Suprapubic skin (tissue), 4 donors: ENCODE results near the gene KIF25. TPM values are rescaled to one million over a fixed set of nuclear protein-coding genes. Genes with fewer than 3 reads are reported as not detected.
"Not testable (repeated sequence)": the region's sequence is repeated elsewhere in the genome, so short reads cannot be mapped to it uniquely, and the experiment has no call there.

Source experiments
- DNase-seq, 2 donors: peaks; one replicate each; pipeline ENCODE4 v3.0.0-alpha.2; 2019; ENCODE audit warnings: low spot score in 2 of 2
- H3K27ac ChIP-seq: fragments of 200-600 bp; sonication (generic); one replicate; pipeline ENCODE4 v1.5.1; 2019
- H3K27me3 ChIP-seq: fragments of 200-600 bp; sonication (generic); one replicate; pipeline ENCODE4 v1.5.1; 2019
- H3K36me3 ChIP-seq: fragments of 200-600 bp; sonication (generic); one replicate; pipeline ENCODE4 v1.5.1; 2019
- H3K4me1 ChIP-seq: fragments of 200-600 bp; sonication (generic); one replicate; pipeline ENCODE4 v1.5.1; 2019
- H3K4me3 ChIP-seq: fragments of 200-600 bp; sonication (generic); one replicate; pipeline ENCODE4 v1.5.1; 2019; ENCODE audit warnings: mild to moderate bottlenecking
- H3K9me3 ChIP-seq: fragments of 200-600 bp; sonication (generic); one replicate; pipeline ENCODE4 v1.5.1; 2019
- EP300 ChIP-seq: sonication (generic); formaldehyde crosslinking; IDR thresholded peaks from one replicate; pipeline ENCODE4 v1.6.1; 2017; ENCODE audit warnings: antibody characterized with exemption
- POLR2A ChIP-seq, 2 donors: fragments of 450-650 bp; IDR thresholded peaks; one replicate each; pipeline ENCODE4 v1.6.1; 2017; ENCODE audit warnings: antibody characterized with exemption in 2 of 2, mild to moderate bottlenecking in 2 of 2, moderate library complexity in 2 of 2
- POLR2AphosphoS5 ChIP-seq, 3 donors: sonication (generic); formaldehyde crosslinking; IDR thresholded peaks; one replicate each; pipeline ENCODE4 v1.6.1; 2017; ENCODE audit warnings: antibody characterized with exemption in 3 of 3
- WGBS: methylation state at CpG from one replicate; pipeline ENCODE4 v1.1.5; 2018; 5-methylcytosine and 5-hydroxymethylcytosine counted together
- total RNA-seq, 4 donors: library from RNA; depleted of rRNA; stranded (reverse); fragments of >200 nt; gene quantifications; one replicate each; pipeline ENCODE4 v1.1.0, GENCODE V29; 2016
- TF ChIP-seq, protein P1 (sequence below), 2 donors: fragments of 200-600 bp in 1 of 2; fragments of 450-650 bp in 1 of 2; sonication (generic) in 1 of 2; IDR thresholded peaks; one replicate each; pipeline ENCODE4 v1.5.1; 2016 to 2019; ENCODE audit warnings: antibody characterized with exemption in 2 of 2, mild to moderate bottlenecking in 1 of 2, moderate library complexity in 1 of 2

The KIF25 gene
- total RNA-seq, 4 donors from 2014 or later: 0.76 TPM; not detected in 3

DNA sequence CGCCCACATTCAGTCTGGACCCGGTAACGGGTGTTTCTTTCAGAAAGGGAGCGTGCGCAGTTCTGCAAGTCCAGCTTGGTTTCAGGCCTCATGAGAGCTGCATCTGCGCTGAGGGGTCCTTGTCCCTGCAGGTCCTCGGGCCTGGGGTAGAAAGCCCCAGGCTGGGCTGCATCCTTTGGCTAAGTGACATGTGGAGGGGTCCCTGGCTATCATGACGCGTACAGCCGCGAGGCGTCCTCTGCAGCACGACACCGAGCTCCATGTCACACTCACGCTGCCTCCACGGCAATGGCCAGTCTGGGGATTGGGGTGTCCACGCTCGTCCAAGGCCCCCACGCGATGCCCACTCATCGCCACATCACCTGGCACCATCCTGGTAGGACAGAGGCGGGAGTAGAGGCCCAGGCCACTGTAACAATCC lies 1.7 kb upstream of the KIF25 start:
- H3K9me3 ChIP-seq: no peaks in the 10 kb centered on the region
- 96% methylated on average over 5 of the region's 22 CpGs for WGBS
- no peak overlapping the region for H3K27ac ChIP-seq
- H3K27me3 ChIP-seq: peaks cover 12% of the 10 kb centered on the region
- DNase-seq: no peak
- TF ChIP-seq EP300 (no peak), POLR2A (IDR thresholded peaks at IDR 0.05) (no peak), POLR2AphosphoS5 (IDR thresholded peaks at IDR 0.05) (no peak)
- TF ChIP-seq, protein P1, sequence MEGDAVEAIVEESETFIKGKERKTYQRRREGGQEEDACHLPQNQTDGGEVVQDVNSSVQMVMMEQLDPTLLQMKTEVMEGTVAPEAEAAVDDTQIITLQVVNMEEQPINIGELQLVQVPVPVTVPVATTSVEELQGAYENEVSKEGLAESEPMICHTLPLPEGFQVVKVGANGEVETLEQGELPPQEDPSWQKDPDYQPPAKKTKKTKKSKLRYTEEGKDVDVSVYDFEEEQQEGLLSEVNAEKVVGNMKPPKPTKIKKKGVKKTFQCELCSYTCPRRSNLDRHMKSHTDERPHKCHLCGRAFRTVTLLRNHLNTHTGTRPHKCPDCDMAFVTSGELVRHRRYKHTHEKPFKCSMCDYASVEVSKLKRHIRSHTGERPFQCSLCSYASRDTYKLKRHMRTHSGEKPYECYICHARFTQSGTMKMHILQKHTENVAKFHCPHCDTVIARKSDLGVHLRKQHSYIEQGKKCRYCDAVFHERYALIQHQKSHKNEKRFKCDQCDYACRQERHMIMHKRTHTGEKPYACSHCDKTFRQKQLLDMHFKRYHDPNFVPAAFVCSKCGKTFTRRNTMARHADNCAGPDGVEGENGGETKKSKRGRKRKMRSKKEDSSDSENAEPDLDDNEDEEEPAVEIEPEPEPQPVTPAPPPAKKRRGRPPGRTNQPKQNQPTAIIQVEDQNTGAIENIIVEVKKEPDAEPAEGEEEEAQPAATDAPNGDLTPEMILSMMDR (IDR thresholded peaks at IDR 0.05): no peak
- no peak overlapping the region for H3K4me3 ChIP-seq
- H3K4me1 ChIP-seq: no peaks in the 10 kb centered on the region
- no peaks in the 10 kb centered on the region for H3K36me3 ChIP-seq

DNA sequence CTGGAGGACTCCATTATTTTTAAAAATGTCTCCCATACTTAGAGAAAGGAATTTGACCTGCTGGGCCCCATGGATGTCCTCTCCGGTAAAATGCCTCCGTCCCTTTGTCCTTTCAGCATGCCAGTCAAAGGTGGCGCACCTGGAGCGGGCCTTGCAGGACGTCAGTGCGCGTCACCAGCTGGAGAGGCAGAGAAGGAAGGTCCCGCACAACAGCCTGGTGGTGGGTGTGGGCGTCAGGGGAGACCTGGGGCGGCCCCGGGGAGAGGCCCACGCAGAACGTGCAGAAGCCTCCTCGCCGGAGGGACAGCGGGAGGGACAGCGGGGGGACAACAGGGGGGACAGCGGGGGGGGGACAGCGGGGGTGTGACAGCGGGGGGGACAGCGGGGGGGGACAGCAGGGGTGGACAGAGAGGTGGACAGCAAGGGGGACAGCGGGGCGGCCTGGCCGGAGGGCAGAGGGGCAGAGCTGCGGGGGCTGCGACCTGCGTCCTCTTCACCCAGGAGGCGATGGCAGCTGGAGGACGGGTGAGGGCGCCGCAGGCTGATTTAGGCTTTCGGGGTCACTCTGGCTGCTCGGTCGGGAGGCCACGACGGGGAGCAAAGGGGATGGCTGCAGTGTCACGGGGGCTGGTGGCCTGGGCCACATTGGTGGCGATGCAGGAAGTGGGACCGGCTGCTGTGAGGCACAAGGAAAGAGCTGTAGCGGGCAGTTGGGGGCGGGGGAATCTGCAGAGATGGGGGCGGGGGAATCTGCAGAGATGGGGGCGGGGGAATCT lies 859 bp upstream of the KIF25 start:
- H3K4me1 ChIP-seq: no peaks in the 10 kb centered on the region
- peaks cover 12% of the 10 kb centered on the region for H3K27me3 ChIP-seq
- H3K4me3 ChIP-seq: no peak overlapping the region
- DNase-seq: no peak
- H3K27ac ChIP-seq: no peak overlapping the region
- 82% methylated on average over 37 of the region's 43 CpGs for WGBS
- no peaks in the 10 kb centered on the region for H3K9me3 ChIP-seq
- no peak for TF ChIP-seq EP300
- no peaks in the 10 kb centered on the region for H3K36me3 ChIP-seq

DNA sequence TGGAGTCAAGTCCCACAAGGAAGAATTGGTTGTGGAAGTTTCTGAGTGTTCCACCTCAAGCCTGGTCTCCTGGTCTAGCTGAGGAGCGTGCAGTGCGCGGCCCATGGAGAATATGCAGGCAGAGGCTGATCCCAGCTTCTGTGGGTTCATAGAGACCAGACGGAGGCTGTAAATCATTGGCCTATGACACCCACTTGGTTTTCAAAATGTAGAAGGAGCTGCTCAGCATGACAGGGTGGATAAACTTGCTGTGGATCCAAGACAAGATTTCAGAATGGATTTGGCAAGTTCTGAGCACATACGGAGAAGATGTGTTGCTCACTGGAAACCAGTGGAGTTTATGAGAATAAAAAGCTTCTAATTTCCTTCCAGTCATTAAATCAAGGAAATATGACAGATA lies 744 bp downstream of the KIF25 start:
- no peak for TF ChIP-seq POLR2A (IDR thresholded peaks at IDR 0.05)
- TF ChIP-seq, protein P1 (IDR thresholded peaks at IDR 0.05): no peak
- no peak for TF ChIP-seq EP300
- no peak for TF ChIP-seq POLR2AphosphoS5 (IDR thresholded peaks at IDR 0.05)
- Histone ChIP-seq H3K27me3 (peaks cover 12% of the 10 kb centered on the region), H3K27ac (no peak overlapping the region), H3K4me3 (no peak overlapping the region), H3K4me1 (no peaks in the 10 kb centered on the region), H3K9me3 (no peaks in the 10 kb centered on the region), H3K36me3 (no peaks in the 10 kb centered on the region)
- 45% methylated on average over 5 of the region's 5 CpGs for WGBS
- no peak for DNase-seq

DNA sequence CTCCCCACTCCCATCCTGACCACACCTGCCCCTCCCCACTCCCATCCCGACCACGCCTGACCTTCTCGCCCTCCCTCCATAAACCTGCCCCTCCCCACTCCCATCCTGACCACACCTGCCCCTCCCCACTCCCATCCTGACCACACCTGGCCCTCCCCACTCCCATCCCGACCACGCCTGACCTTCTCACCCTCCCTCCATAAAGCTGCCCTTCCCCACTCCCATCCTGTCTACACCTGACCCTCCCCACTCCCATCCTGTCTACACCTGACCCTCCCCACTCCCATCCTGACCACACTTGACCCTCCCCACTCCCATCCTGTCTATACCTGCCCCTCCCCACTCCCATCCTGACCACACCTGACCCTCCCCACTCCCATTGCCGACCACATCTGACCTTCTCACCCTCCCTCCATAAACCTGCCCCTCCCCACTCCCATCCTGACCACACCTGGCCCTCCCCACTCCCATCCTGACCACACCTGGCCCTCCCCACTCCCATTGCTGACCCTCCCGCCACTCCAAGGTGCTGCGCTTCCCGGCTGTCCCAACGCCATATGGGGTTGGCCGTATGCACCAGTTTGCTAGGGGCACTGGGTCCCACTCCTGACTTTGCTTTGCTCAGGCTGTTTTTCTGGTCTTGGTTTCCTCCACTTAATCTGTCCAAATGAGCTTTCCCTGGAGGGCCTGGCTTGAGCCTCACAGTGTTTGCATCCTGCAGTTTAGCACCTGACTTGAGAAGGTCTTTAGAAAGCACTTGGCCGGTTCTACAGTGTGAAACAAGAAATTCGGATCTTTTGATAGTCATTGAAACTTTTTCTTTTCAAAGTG lies 2.9 kb downstream of the KIF25 start:
- Histone ChIP-seq H3K27me3 (peaks cover 12% of the 10 kb centered on the region), H3K27ac (no peak overlapping the region), H3K9me3 (no peaks in the 10 kb centered on the region), H3K4me1 (no peaks in the 10 kb centered on the region), H3K36me3 (no peaks in the 10 kb centered on the region), H3K4me3 (no peak overlapping the region)
- WGBS: 93% methylated on average over 13 of the region's 13 CpGs
- TF ChIP-seq EP300 (no peak), POLR2AphosphoS5 (IDR thresholded peaks at IDR 0.05) (no peak), POLR2A (IDR thresholded peaks at IDR 0.05) (no peak)
- TF ChIP-seq, protein P1 (IDR thresholded peaks at IDR 0.05): no peak
- DNase-seq: no peak

DNA sequence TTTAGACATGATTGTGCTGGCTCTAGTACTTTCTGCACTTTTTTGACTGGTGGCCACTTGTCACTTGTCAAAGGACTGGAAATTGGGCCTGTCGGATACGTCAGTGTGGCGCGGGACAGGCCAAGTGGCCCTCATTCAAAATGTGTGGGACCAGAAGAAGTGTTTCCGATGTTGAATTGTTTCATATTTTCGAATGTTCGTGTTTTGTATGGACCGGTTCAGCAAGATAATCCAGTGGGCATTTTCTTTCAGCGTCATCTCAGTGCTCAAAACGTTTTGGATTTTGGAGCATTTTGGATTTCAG lies 3.5 kb downstream of the KIF25 start:
- 92% methylated on average over 10 of the region's 10 CpGs for WGBS
- TF ChIP-seq POLR2AphosphoS5 (IDR thresholded peaks at IDR 0.05) (no peak), EP300 (no peak), POLR2A (IDR thresholded peaks at IDR 0.05) (no peak)
- TF ChIP-seq, protein P1 (IDR thresholded peaks at IDR 0.05): no peak
- no peak overlapping the region for H3K27ac ChIP-seq
- no peak overlapping the region for H3K4me3 ChIP-seq
- H3K36me3 ChIP-seq: no peaks in the 10 kb centered on the region
- no peaks in the 10 kb centered on the region for H3K9me3 ChIP-seq
- peaks cover 12% of the 10 kb centered on the region for H3K27me3 ChIP-seq
- no peak for DNase-seq
- no peaks in the 10 kb centered on the region for H3K4me1 ChIP-seq

DNA sequence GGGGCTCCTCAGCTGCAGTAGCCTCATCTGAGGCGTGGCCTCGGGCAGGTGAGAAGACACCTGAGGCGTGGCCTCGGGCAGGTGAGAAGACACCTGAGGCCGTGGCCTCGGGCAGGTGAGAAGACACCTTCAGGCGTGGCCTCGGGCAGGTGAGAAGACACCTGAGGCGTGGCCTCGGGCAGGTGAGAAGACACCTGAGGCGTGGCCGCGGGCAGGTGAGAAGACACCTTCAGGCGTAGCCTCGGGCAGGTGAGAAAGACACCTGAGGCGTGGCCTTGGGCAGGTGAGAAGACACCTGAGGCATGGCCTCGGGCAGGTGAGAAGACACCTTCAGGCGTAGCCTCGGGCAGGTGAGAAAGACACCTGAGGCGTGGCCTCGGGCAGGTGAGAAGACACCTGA lies 4.0 kb downstream of the KIF25 start:
- not testable (repeated sequence) for H3K27ac ChIP-seq, H3K36me3 ChIP-seq, H3K4me1 ChIP-seq, H3K4me3 ChIP-seq, DNase-seq, H3K9me3 ChIP-seq
- 94% methylated on average over 19 of the region's 21 CpGs for WGBS
- H3K27me3 ChIP-seq: peaks cover 12% of the 10 kb centered on the region
